Fibroblast of the aortic adventitia (primary cell): Measurements from ENCODE around the gene TPX2. TPM values are rescaled to one million over a fixed set of nuclear protein-coding genes. Genes with fewer than 3 reads are reported as not detected.

ENCODE experiments used
- DNase-seq: peaks from one replicate; pipeline ENCODE4 v3.0.0-alpha.2; 2010; ENCODE audit warnings: low read depth
- H3K4me3 ChIP-seq: 2 replicates; pipeline ENCODE4 v1.5.1; 2011; ENCODE audit warnings: low read depth, mild to moderate bottlenecking, control low read depth, low read length, moderate library complexity
- total RNA-seq: library from RNA; depleted of rRNA; stranded (reverse); fragments of >200 nt; gene quantifications from 2 replicates; pipeline ENCODE4 v1.2.3, GENCODE V29; 2012; ENCODE audit warnings: low replicate concordance
- TF ChIP-seq, protein P1 (sequence below): IDR thresholded peaks from 2 replicates; pipeline ENCODE4 v1.5.1; 2011; ENCODE audit warnings: mild to moderate bottlenecking, low read length, control low read depth, inconsistent platforms; ENCODE audit not compliant: insufficient read depth

Gene TPX2
- total RNA-seq, 1 donor, result 91.1 TPM

GRCh38 chr20:31700747-31701146 is 38.3 kb upstream of the TPX2 start:
- TF ChIP-seq, protein P1, sequence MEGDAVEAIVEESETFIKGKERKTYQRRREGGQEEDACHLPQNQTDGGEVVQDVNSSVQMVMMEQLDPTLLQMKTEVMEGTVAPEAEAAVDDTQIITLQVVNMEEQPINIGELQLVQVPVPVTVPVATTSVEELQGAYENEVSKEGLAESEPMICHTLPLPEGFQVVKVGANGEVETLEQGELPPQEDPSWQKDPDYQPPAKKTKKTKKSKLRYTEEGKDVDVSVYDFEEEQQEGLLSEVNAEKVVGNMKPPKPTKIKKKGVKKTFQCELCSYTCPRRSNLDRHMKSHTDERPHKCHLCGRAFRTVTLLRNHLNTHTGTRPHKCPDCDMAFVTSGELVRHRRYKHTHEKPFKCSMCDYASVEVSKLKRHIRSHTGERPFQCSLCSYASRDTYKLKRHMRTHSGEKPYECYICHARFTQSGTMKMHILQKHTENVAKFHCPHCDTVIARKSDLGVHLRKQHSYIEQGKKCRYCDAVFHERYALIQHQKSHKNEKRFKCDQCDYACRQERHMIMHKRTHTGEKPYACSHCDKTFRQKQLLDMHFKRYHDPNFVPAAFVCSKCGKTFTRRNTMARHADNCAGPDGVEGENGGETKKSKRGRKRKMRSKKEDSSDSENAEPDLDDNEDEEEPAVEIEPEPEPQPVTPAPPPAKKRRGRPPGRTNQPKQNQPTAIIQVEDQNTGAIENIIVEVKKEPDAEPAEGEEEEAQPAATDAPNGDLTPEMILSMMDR, result no peak
- no peak for DNase-seq
- no peak overlapping the region for H3K4me3 ChIP-seq

DNA sequence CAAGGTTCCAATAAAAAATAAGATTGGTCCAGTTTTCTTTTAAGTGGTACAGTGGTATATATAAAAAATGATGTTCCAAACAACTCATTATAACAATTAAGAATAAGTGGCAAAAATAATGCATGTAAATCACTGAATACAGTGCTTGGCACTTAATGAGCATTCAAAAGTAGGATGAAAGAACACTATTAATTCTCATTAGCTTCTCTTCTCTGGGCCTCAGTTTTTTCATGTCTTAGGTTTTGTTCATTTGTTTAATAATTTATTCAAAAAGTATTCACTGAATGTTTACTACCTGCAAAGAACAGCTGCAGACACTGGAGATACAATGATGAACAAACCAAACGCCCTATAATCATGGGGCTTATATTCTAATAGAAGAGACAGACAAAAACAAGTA is 37.5 kb upstream of the TPX2 start:
- H3K4me3 ChIP-seq, result no peak overlapping the region
- no peak for DNase-seq
- TF ChIP-seq, protein P1, result no peak

DNA sequence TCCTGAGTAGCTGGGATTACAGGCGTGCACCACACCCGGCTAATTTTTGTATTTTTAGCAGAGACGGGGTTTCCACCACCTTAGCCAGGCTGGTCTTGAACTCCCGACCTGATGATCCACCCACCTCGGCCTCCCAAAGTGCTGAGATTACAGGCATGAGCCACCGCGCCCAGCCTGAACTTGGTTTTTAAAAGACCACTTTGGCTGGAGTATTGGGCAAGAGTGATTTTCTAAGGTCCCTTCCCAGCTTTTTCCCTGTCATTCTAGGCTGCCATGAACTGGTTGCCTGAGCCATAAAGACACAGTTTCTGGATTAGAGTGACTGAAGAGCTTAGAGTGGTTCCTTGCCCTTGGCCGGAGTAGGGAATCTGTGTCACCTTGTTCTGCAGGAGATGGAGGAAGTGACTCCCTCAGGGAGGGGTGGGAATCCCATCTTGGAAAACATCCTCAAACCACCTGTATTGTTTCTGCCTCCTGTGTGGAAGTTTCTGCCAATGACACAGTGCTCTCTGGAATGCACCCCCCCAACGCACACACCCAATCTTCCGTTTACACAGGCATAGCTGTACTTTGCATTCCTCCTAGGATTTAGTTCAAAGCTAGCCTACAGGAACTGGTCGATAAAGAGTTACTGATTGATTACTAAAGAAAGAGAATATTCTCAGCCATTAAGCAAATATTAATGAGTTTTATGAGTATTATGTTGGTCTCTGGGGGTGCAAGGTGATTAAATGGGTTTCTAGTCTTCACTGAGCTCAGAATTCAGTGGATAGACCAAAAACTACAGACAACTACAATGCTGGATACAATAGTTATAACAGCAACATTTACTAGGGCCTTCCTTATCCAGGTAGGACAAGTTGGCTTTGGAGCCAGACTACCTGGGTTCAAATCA is 34.6 kb upstream of the TPX2 start:
- no peak overlapping the region for H3K4me3 ChIP-seq
- TF ChIP-seq, protein P1, result no peak
- DNase-seq, result peak; percentile 65

DNA sequence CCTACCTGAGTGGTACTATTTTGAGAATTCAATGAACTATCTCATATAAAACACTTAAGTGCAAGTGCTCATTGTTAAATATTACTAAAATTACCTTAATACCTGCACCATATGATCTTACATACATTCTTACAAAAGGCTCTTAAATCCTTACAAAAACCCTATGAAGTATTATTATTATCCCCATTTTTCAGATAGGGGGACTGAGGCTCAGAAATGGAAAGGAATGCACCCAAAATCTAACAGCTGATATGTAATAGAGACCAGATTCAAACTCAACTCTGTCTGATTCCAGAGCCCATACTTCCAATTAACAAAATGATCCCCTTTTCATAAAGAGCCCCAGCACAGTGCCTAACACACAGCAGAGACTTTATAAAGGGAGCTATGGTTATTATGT is 33.9 kb upstream of the TPX2 start:
- no peak for DNase-seq
- H3K4me3 ChIP-seq, result no peak overlapping the region
- TF ChIP-seq, protein P1, result no peak

DNA sequence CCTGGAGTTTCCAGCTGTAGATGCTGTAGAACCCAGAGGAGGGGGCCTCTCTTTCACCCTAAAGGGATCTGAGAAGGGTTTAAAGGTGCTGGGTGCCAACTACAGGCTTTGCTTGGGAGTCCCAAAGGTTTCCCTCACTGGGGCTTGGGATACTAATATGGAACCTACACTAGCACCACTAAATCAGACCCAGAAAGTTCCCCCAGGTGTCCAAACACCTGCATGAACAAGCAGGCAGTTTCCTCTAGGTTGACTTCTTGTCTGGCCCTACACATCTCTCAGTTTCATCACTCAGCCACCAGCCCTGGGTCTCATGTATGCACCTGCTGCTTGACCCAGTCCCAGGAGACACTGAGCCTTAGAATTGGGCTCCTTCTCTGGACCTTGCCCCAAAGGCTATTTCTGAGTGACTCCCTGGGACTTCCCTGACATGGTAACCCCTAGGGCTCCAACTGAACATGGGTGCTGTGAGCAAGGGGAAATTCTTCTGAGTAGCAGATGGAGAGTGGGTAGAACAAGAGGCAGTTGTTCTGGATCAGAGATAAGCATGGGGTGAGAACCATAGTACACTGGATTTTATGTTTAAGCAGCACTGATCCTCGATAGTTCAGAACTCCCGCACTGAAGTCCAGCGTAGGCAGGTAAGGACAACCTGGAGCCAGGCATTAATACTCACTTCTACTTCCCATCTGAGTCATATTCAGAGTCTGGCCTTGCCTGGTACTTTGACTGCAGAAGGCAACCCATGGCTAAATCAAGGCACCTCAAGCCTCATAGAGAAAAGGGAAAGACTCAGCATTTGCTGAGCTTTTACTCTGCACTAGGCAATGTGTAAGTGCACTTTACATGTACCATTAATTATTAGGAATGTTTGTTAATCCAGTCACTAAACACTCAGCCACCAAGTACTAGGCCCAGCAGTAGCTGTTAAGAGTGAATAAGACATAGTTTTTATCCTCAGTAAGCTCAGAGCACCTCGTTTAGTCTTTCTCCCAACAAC is 33.2 kb upstream of the TPX2 start:
- DNase-seq, result no peak
- H3K4me3 ChIP-seq, result no peak overlapping the region
- TF ChIP-seq, protein P1, result no peak

- TF ChIP-seq, protein P1, result no peak
- no peak for DNase-seq
- H3K4me3 ChIP-seq, result no peak overlapping the region
These were observed 32.4 kb upstream of the TPX2 start for GRCh38 chr20:31706607-31707257.
